ENCODE results near the gene ZNF428. TPM values are rescaled to one million over a fixed set of nuclear protein-coding genes. Genes with fewer than 3 reads are reported as not detected.

Gene ZNF428
- polyA plus RNA-seq, 3 donors, result 3.8 to 5.6 (median 3.9) TPM

GRCh38 chr19:43560687-43561086 is 58.7 kb downstream of the ZNF428 start:
- Histone ChIP-seq H3K4me2 (replicated peaks; ENCODE audit: extremely low read depth, low read length, poor library complexity, severe bottlenecking) (no peak overlapping the region), H3K27ac (ENCODE audit: low read depth in 1 of 2, low read length in 2 of 2) (peak overlapping the region; percentile 6 to 94), H2AFZ (ENCODE audit: insufficient read depth, low read depth, low read length, poor library complexity, severe bottlenecking) (no peak overlapping the region), H3K36me3 (replicated peaks in 1 of 2; ENCODE audit: control insufficient read depth in 1 of 2, insufficient read depth in 2 of 2, low read length in 2 of 2) (peaks cover 9 to 45% of the 10 kb centered on the region in 2 donors), H3K79me2 (ENCODE audit: insufficient read depth, low read length) (peaks cover 20% of the 10 kb centered on the region), H3K4me1 (ENCODE audit: control insufficient read depth in 1 of 2, insufficient read depth in 2 of 2, low read length in 2 of 2) (peaks cover 24 to 27% of the 10 kb centered on the region in 2 donors), H3K27me3 (ENCODE audit: control insufficient read depth in 2 of 2, insufficient read depth in 2 of 2, low read length in 2 of 2) (no peaks in the 10 kb centered on the region), H3K9me3 (replicated peaks in 1 of 2; ENCODE audit: control insufficient read depth in 1 of 2, insufficient read depth in 1 of 2, low read length in 2 of 2) (no peaks in the 10 kb centered on the region), H3K9ac (ENCODE audit: insufficient read depth, low read length, poor library complexity, severe bottlenecking) (no peak overlapping the region), H4K20me1 (ENCODE audit: insufficient read depth, low read length) (no peaks in the 10 kb centered on the region), H3K4me3 (replicated peaks in 1 of 3; ENCODE audit: low read depth in 2 of 3, low read length in 3 of 3) (no peak overlapping the region)
- peaks cover 43% of the 10 kb centered on the region for H3K4me1 Mint-ChIP-seq
- H3K9me3 Mint-ChIP-seq, result peaks cover 0 to 3% (median 0%) of the 10 kb centered on the region in 7 donors
- H3K4me3 Mint-ChIP-seq, result no peak overlapping the region
- H3K27me3 Mint-ChIP-seq (ENCODE audit: low read depth in 3 of 3), result peaks cover 0 to 4% (median 0%) of the 10 kb centered on the region in 3 donors
- peaks cover 41 to 58% of the 10 kb centered on the region in 2 donors for H3K36me3 Mint-ChIP-seq
- intact Hi-C loops (cut with micrococcal nuclease), result no loop called here
- peak in 1 of 3 donors; percentile 47 for DNase-seq
- H3K27ac Mint-ChIP-seq, result peak overlapping the region in 6 of 7 donors; percentile 54 to 95 (median 76)
- TF ChIP-seq, protein P1, sequence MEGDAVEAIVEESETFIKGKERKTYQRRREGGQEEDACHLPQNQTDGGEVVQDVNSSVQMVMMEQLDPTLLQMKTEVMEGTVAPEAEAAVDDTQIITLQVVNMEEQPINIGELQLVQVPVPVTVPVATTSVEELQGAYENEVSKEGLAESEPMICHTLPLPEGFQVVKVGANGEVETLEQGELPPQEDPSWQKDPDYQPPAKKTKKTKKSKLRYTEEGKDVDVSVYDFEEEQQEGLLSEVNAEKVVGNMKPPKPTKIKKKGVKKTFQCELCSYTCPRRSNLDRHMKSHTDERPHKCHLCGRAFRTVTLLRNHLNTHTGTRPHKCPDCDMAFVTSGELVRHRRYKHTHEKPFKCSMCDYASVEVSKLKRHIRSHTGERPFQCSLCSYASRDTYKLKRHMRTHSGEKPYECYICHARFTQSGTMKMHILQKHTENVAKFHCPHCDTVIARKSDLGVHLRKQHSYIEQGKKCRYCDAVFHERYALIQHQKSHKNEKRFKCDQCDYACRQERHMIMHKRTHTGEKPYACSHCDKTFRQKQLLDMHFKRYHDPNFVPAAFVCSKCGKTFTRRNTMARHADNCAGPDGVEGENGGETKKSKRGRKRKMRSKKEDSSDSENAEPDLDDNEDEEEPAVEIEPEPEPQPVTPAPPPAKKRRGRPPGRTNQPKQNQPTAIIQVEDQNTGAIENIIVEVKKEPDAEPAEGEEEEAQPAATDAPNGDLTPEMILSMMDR (IDR thresholded peaks at IDR 0.05), result no peak
- 90% methylated on average over 6 of the region's 6 CpGs for WGBS (ENCODE audit: insufficient coverage)

Small RNA genes within 50 kb of the gene (small RNA-seq; reads per million reads assigned to genes)
- not detected for gene RN7SL368P (ENCODE audit: insufficient read length, low read depth)

Other genes starting within 250 kb of the ZNF428 start
- gene TEX101, start 204.7 kb downstream of the ZNF428 start, polyA plus RNA-seq, result under 1 TPM in 1 of 3 donors, not detected in 2; 0.16 TPM
- gene LYPD3, start 154.0 kb downstream of the ZNF428 start, polyA plus RNA-seq, result 10 to 100 TPM in 1 of 3 donors, under 1 TPM in 2; 0.24 to 22.9 (median 0.48) TPM
- 1 to 10 TPM; 1.4 to 3.4 (median 1.7) TPM for gene PHLDB3, start 114.9 kb downstream of the ZNF428 start, polyA plus RNA-seq
- 100 to 1,000 TPM in 2 of 3 donors, 10 to 100 TPM in 1; 71.2 to 135 (median 111) TPM for gene ETHE1, start 92.4 kb downstream of the ZNF428 start, polyA plus RNA-seq
- under 1 TPM; 0.25 to 0.79 (median 0.29) TPM for gene ZNF575, start 86.4 kb downstream of the ZNF428 start, polyA plus RNA-seq
- 10 to 100 TPM; 13.1 to 23.0 (median 19.3) TPM for gene XRCC1, start 44.1 kb downstream of the ZNF428 start, polyA plus RNA-seq
- 1 to 10 TPM in 1 of 3 donors, under 1 TPM in 2; 0.83 to 1.3 (median 0.93) TPM for gene PINLYP, start 43.8 kb downstream of the ZNF428 start, polyA plus RNA-seq
- 10 to 100 TPM in 1 of 3 donors, 1 to 10 TPM in 2; 1.8 to 49.6 (median 2.9) TPM for gene IRGQ, start 23.5 kb downstream of the ZNF428 start, polyA plus RNA-seq
- 1 to 10 TPM; 3.6 to 8.4 (median 7.2) TPM for gene ZNF576, start 23.0 kb downstream of the ZNF428 start, polyA plus RNA-seq
- gene SRRM5, start 7.5 kb downstream of the ZNF428 start, polyA plus RNA-seq, result under 1 TPM in 1 of 3 donors, not detected in 2; 0.36 TPM
- under 1 TPM; 0.10 to 0.91 (median 0.31) TPM for gene CADM4, start 20.2 kb upstream of the ZNF428 start, polyA plus RNA-seq
- 1,000 to 10,000 TPM in 1 of 3 donors, 100 to 1,000 TPM in 2; 212 to 1,340 (median 284) TPM for gene PLAUR, start 50.5 kb upstream of the ZNF428 start, polyA plus RNA-seq
- gene IRGC, start 96.4 kb upstream of the ZNF428 start, polyA plus RNA-seq, result not detected
- 10 to 100 TPM in 1 of 3 donors, 1 to 10 TPM in 2; 1.3 to 26.1 (median 2.4) TPM for gene SMG9, start 135.3 kb upstream of the ZNF428 start, polyA plus RNA-seq
- gene KCNN4, start 161.3 kb upstream of the ZNF428 start, polyA plus RNA-seq, result 10 to 100 TPM; 12.9 to 70.4 (median 17.1) TPM
- gene LYPD5, start 182.8 kb upstream of the ZNF428 start, polyA plus RNA-seq, result under 1 TPM; 0.19 to 0.39 (median 0.24) TPM
- 1 to 10 TPM in 2 of 3 donors, under 1 TPM in 1; 0.80 to 2.5 (median 2.0) TPM for gene ZNF283, start 207.7 kb upstream of the ZNF428 start, polyA plus RNA-seq